Lower leg skin (tissue), 4 donors: ENCODE data around the gene GNPAT. TPM values are rescaled to one million over a fixed set of nuclear protein-coding genes. Genes with fewer than 3 reads are reported as not detected.

Experiments used
- DNase-seq, 2 donors: peaks; one replicate each; pipeline ENCODE4 v3.0.0-alpha.2; 2019; ENCODE audit warnings: low spot score in 2 of 2
- H3K4me3 ChIP-seq: fragments of 200-600 bp; sonication (generic); 2 replicates; pipeline ENCODE4 v1.5.1; 2017; ENCODE audit warnings: mild to moderate bottlenecking, low read depth; ENCODE audit not compliant: poor library complexity, severe bottlenecking
- POLR2A ChIP-seq, 2 donors: fragments of 450-650 bp; IDR thresholded peaks; one replicate each; pipeline ENCODE4 v1.6.1; 2016 to 2017; ENCODE audit warnings: antibody characterized with exemption in 2 of 2, mild to moderate bottlenecking in 1 of 2, moderate library complexity in 1 of 2
- WGBS, 2 donors: methylation state at CpG; one replicate each; pipeline ENCODE4 v1.1.5; 2018; 5-methylcytosine and 5-hydroxymethylcytosine counted together
- intact Hi-C: fragments of 100-400 bp; cut with DNase I; formaldehyde crosslinking; loops from one replicate; pipeline ENCODE4 v1.15.0; 2023; ENCODE audit warnings: low total_unique reads
- total RNA-seq, 4 donors: library from RNA; depleted of rRNA; stranded (reverse); fragments of >200 nt; gene quantifications; one replicate each; pipeline ENCODE4 v1.1.0, GENCODE V29; 2016
- TF ChIP-seq, protein P1 (sequence below), 3 donors: fragments of 450-650 bp; IDR thresholded peaks; one replicate each; pipeline ENCODE4 v1.5.1; 2016; ENCODE audit warnings: antibody characterized with exemption in 3 of 3, mild to moderate bottlenecking in 3 of 3, moderate library complexity in 2 of 3

GNPAT gene
- total RNA-seq, 4 donors from 2014 or later: 24.3 to 45.7 (median 39.9) TPM

DNA sequence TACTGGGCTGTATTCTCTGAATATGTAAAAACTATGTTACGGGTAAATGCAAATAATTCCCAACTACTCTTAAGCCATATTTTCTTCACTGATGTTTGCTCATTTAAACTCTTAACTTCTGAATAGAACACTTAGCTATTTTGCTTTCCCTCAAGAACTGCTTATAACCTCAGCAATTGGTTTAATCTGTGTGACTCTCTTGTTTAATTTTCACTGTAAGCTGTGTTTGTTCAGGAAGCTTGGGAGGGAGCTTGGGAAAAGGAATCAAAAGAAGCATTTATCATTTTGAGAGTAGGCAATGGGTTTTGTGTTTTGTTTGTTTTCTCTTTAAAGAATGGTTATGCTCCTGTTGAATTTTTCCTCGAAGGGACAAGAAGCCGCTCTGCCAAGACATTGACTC lies 24.4 kb downstream of the GNPAT start:
- DNase-seq: no peak
- no peak for TF ChIP-seq POLR2A (IDR thresholded peaks at IDR 0.05)
- TF ChIP-seq, protein P1, sequence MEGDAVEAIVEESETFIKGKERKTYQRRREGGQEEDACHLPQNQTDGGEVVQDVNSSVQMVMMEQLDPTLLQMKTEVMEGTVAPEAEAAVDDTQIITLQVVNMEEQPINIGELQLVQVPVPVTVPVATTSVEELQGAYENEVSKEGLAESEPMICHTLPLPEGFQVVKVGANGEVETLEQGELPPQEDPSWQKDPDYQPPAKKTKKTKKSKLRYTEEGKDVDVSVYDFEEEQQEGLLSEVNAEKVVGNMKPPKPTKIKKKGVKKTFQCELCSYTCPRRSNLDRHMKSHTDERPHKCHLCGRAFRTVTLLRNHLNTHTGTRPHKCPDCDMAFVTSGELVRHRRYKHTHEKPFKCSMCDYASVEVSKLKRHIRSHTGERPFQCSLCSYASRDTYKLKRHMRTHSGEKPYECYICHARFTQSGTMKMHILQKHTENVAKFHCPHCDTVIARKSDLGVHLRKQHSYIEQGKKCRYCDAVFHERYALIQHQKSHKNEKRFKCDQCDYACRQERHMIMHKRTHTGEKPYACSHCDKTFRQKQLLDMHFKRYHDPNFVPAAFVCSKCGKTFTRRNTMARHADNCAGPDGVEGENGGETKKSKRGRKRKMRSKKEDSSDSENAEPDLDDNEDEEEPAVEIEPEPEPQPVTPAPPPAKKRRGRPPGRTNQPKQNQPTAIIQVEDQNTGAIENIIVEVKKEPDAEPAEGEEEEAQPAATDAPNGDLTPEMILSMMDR (IDR thresholded peaks at IDR 0.05): no peak
- H3K4me3 ChIP-seq: no peak overlapping the region
- 91 to 95% methylated on average over 3 of the region's 3 CpGs for WGBS, 2 donors
- intact Hi-C loops: no loop called here

DNA sequence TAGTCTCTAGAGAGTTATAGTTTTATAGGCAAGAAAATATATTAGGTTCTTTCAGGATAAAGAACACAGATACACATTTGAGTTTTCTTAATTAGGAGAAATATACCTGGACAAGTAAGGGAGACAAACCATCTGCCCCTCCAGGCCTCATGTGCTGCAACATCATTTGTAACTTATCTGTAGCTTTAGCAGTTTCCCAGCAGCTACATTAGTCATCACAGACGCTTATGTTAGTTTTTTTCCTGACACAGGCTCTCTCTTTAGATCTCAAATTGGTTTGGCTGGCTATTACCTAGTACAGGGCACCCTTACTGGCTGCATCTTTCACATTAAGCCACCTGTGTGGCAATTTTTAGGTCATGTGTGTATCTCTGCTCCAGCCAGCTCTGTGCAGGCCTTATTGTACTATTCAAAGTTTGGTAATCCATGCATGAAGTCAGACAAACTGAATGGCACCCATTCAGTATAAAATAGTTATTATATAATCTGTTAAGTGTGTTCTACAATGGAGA lies 25.9 kb downstream of the GNPAT start:
- no peak for DNase-seq
- TF ChIP-seq, protein P1 (IDR thresholded peaks at IDR 0.05): no peak
- no peak for TF ChIP-seq POLR2A (IDR thresholded peaks at IDR 0.05)
- WGBS, 2 donors: 0 to 24% methylated on average over 1 of the region's 1 CpG
- H3K4me3 ChIP-seq: no peak overlapping the region
- intact Hi-C loops: no loop called here

DNA sequence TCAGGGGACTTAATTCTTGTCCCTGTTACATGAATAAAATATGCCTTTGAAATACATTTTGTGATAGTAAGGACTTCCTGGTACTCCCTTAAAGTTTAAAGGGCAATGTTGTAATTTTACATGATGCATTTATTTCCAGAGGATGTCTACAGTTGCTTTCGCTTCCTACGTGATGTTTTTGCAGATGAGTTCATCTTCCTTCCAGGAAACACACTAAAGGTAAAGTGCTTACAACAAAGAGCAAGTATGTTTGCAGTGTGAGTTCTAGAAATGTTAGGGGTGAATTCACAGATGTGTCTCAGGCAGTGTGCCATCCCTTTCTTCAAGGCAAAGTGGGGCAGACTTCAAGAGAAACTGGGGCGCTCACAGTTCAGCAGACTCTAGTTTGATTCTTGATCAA lies 31.2 kb downstream of the GNPAT start:
- no peak for DNase-seq
- 85 to 90% methylated on average over 3 of the region's 3 CpGs for WGBS, 2 donors
- TF ChIP-seq, protein P1 (IDR thresholded peaks at IDR 0.05): no peak
- no peak for TF ChIP-seq POLR2A (IDR thresholded peaks at IDR 0.05)
- no peak overlapping the region for H3K4me3 ChIP-seq
- intact Hi-C loops: no loop called here

DNA sequence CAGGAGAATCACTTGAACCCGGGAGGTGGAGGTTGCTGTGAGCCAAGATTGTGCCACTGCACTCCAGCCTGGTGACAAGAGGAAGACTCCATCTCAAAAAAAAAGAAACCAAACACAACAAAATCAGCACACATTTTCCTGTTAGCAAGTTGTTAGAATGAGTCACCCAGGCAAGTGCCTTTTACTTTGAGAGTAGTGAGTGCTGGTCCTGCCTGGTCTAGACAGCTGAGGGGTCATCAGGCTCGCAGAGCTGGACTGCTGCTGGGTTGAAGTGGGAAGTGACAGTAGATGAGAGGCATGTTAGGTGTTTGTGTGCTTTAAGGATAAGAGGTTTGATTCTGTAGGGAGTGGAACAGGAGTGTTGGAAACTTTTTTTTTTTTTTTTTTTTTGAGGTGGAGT lies 31.9 kb downstream of the GNPAT start:
- no peak for DNase-seq

DNA sequence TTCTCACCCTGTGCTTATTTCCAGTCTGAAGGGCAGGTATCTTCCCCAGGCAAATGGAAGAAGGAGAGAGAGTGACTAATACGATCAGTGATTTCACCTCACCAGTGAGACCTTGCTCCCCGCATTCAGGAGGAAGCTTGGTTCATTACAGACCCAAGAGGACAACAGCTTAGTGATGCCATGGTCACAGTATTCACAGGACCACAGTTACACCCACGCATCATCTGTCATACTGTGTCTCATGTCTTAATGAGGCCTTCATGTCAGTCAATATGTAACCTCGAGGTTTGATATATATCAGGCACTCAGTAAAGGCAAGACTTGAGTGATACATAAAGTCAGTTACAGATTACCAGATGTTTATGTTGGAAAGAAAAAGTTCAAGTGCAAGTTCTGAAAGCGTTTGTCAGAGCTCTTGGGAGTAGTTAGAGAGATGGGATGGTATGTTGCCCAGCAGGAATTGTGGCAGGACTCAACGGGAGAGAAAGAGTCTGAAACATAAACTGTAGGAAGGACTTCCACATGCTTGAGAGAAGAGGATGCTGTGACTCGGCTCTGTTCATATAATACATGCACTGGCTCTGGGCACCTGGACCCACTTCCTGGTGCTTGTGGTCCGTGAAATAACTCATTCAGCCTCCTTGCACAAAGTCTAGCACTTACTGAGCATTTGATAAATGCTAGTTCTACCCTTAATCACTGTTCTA lies 33.3 kb downstream of the GNPAT start:
- no peak for DNase-seq
- 80 to 83% methylated on average over 8 of the region's 8 CpGs for WGBS, 2 donors
- intact Hi-C loops: no loop called here
- H3K4me3 ChIP-seq: no peak overlapping the region
- no peak for TF ChIP-seq POLR2A (IDR thresholded peaks at IDR 0.05)
- TF ChIP-seq, protein P1 (IDR thresholded peaks at IDR 0.05): no peak

More for the DNA sequence above, 31.9 kb downstream of the GNPAT start:
- no peak overlapping the region for H3K4me3 ChIP-seq
- WGBS, 2 donors: 91 to 94% methylated on average over 2 of the region's 2 CpGs
- intact Hi-C loops: no loop called here
- TF ChIP-seq, protein P1 (IDR thresholded peaks at IDR 0.05): no peak
- no peak for TF ChIP-seq POLR2A (IDR thresholded peaks at IDR 0.05)
